Activated T-cell treated with anti-CD3 and anti-CD28 coated beads, Interleukin-2, amount 50 U/mL, for 1 hour (primary cell): ENCODE data around the gene RAPGEF2.
"Not testable (repeated sequence)": the region's sequence is repeated elsewhere in the genome, so short reads cannot be mapped to it uniquely, and the experiment has no call there.

Experiments
- DNase-seq: peaks from one replicate; pipeline ENCODE4 v3.0.0-alpha.2; 2020

The RAPGEF2 gene

GRCh38 chr4:159169404-159170302, 66.8 kb downstream of the RAPGEF2 start:
- DNase-seq = no peak

DNA sequence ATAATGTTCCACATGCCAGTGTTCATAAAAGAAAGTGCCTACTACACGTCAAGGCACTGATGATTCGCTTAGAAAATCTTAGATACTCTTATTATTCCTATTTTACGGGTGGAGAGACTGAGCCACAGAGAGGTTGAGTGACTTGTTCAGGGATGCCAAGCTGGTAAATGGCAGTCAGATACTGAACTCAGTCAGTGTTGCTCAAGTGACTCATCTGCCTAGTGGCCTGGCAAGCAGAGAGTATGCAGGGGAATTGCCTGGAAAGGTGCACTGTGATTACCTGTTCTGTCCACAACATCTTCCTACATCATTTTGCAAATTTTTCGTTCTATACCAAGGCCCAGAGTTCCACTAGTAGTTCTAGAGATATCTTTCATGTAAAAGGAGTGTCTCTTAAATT, 68.4 kb downstream of the RAPGEF2 start:
- DNase-seq = no peak

- DNase-seq = no peak
Measured at GRCh38 chr4:159173886-159174285, 71.0 kb downstream of the RAPGEF2 start.

DNA sequence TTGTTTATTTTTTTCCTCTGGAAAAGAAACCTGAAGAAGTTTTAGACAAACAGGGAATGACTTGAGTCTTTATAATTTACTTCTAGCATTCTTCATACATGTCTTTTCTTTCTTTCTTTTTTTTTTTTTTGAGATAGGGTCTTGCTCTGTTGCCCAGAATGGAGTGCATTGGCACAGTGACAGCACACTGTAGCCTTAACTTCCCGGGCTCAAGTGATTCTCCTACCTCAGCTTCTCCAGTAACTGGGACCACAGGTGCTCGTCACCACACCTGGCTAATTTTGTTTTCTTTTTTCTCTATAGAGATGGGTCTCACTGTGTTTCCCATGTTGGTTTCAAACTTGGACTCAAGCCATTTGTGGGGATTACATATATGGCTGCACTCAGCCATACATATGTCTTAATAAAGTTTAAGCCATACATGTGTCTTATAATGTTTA, 71.8 kb downstream of the RAPGEF2 start:
- DNase-seq = no peak

GRCh38 chr4:159175085-159175988, 72.5 kb downstream of the RAPGEF2 start:
- peak; percentile 29 for DNase-seq

DNA sequence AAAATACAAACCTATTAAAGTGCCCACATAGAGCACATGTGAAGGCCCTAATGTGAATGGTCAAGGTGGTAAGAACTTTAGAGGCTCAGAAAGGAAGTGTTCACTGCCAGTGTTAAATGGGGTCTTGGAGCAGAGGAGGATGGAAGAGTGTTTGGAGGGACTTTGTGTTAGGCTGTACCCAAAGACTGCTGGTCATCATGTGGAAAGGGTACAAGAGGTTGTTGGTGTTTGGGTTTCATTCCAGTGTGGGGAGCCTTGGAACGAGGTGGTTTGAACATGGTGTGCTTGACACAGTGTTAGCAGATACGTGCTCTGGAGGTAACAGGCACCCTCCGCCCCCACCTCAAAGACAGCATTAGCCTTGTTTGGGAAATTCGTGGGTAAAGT, 73.1 kb downstream of the RAPGEF2 start:
- no peak for DNase-seq

DNA sequence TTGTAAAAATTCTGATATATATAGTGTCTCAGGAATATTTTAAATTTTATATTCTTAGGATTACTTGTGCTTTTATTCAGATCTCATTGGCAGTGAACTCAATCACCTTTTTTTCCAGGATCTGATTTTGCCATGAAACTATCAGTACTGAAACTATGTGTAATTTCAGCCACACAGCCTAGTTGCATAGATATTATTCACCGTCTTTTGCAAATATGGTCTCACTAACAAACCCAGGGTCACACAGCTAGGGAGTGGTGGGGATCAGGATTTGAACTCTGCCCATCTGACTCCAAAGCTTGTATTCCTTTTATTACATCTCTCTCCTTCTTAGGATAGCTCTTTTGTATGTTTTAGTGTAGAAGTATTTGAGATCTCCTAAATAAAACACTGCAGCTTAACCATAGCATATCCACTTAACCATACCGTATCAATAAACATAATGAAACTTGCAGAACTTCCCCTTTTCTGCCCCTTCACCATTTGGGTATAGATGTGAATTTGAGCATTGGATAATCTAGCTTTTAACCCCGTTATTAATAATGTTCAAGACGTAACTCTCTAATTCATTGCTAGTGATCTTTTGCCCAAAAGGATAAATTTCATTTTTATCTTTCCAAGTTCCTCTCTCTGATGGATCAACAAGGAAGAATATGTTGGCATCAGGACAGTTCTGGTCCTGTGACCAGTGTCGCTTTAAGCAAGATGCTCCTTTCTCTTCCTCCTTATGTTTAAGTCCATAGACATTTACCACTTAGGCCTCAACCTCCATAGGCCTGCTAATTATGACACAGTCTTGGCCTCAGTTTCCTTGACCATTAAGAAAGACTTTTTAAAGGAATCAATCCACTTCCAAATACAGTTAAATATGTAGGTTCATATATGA, 74.6 kb downstream of the RAPGEF2 start:
- no peak for DNase-seq

DNA sequence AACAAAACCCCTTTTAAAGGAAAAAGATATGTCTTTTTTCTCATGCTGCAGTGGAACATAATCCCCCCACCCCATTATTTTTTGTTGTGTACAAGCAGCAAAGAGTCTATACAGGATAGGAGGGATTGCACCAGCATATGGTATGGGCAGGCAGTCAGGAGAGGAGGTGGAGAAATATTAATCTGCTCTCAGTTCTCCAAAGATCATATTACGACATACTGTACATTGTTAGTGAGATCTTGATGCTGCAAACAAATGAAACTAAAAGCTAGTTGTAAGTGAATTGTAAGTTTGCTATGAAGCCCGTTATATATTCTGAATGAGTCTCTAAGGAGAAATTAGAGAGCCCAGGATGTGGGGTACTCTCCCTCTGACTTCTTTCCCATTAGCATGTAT, 75.3 kb downstream of the RAPGEF2 start:
- DNase-seq = no peak

DNA sequence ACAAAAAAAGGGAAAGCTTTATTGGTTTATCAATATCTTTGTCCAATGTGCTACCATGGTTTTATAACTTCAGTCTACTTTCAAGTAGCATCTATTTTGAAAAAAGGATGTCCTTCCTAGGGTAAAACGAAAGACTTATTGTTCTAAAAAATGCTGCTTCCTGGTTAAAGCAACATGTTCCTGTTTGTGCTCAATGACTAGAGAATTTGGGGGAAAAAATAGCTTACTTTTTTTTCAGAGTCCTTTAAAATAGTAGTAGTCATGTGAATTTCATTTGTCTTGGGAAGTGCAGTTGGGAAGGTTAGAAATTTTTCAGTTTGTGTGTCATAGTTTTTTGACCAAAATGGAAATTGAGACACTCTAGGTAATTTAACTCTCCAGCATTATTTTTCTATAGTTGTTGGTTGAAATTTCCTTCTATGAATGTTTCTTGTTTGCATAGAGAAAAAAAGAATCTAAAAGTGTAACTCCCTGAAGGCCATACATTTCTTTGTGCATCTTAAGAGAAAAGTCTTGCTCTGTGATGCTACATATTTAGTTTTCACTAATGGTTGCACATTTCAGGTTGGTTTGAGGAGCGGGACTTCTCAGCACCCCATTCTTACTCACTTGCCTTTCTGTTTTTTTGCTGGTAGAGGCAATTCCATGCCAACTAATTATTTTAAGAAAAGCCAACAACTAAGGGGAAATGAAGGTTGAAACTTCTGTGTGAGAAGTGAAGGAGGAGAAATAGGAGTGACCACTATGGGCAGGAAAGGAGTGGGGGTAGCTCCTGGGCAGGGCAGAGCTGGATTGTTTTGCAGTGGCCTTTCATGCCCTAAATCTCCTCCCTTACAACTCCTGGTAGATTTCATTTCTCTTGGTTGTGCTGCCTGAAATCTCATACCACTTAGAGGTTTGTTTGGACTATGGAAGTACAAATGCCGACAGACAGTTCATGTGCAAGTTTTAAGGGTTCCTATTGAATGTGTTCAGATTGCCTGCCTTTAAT, 76.4 kb downstream of the RAPGEF2 start:
- no peak for DNase-seq

- not testable (repeated sequence) for DNase-seq
Measured at GRCh38 chr4:159183885-159184605, 81.2 kb downstream of the RAPGEF2 start.

GRCh38 chr4:159185591-159186023, 82.7 kb downstream of the RAPGEF2 start:
- no peak for DNase-seq

DNA sequence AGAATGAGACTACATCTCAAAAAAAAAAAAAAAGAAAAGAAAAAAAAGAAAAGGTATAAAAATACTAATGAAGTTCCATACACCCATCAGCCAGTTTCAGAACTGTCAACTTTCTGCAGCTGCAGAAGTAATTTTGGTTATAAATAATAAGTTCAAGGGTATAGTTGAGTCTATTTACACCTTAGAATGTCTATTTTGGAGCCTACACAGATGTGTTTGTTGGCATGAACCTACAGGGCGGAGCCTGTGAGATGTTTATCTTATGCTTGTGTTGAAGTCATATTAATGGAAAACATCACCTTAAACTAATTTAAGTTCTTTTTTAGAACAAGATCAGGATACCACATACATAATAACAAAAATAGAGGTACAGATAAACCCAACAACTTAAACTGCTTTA, 85.8 kb downstream of the RAPGEF2 start:
- no peak for DNase-seq

GRCh38 chr4:159190651-159191050, 87.8 kb downstream of the RAPGEF2 start:
- no peak for DNase-seq

DNA sequence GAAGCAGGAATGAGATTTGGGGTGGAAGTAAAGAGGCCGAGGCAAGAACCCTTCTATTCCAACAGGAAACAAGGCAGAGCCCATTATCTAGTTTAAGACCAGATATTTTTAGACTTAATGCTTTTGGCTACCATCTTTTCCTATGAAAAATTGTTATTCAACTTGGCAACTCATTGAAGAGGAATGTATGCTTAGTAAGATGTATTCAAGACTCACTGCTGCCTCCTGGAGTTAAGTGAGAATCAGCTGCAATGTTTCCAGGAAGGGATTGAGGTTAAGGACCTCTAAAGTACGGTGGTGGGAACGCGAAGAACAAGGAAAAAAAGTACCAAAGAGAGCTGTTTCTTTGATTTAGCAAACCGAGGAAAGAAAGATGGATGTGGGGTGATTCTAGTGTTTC, 89.1 kb downstream of the RAPGEF2 start:
- DNase-seq = no peak

DNA sequence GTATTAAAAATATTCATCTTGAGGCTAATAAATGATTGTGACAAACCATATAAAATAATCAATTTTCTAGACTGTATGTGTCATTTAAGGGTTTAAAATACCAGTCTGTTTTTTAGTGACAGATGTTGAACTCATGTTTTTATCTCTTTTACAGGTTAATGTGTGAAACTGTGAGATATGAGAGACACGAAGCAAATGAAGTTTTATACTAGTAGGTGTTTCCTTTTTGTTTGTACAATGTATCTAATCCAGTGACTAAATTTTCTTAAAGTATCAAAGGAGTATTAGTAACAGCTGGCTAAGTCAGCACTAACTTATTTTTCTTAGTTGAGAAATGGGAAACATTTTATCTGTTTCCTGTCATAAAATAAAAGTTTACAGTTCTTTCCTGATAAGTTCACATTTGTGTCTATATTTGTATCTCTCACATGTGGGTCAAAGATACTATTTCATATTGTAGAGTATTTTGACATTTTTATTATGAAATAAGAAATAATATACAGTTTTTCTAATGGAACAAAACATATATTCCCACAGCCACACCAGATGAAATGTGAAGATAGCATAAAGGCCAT, 90.3 kb downstream of the RAPGEF2 start:
- no peak for DNase-seq

GRCh38 chr4:159195361-159195769, 92.5 kb downstream of the RAPGEF2 start:
- no peak for DNase-seq

DNA sequence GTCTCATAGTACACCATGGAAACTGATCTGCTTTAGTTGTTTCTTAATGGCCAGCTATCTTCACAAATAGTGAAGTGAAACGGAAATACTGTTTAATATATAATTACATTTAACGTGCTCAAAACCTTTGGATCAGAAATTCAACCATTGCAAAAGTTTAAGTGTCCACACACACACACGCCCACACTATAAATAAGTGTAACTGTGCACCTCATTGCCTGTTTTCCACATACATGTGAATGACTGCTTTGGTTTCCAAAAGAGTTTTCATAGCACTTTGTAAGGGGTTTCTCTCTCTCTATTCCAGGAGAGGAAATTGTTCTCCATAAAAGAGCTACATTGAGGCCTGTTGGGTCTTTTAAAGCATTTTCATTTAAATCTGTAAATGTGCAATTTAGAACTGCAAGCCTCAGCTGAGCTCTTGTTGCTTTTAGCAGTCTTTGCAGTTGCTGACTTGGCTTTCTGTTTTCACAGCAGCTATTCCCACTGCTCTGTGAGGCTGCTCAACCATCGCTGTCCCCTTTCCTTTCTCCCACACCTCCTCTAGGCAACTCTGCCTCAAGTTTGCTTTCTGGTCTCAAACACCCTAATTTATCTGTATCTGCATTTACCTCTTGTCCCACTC, 94.5 kb downstream of the RAPGEF2 start:
- no peak for DNase-seq

DNA sequence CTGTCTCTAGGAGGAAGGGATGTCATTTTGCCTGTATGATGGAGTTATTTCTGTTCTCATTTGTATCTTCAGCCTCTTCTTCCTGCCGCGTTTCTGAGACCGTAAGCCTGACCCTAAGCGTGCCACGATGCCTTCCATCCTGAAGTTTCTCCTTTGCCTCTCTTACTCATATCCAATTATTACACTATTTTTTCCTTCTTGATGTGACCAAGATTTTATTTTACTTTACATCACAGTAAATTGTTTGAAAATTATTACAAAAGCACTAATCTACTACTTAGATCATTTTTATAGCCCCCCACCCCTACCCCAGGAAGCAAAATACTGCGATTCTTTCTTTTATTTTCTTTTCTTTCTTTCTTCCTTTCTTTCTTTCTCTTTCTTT, 95.0 kb downstream of the RAPGEF2 start:
- DNase-seq = no peak

DNA sequence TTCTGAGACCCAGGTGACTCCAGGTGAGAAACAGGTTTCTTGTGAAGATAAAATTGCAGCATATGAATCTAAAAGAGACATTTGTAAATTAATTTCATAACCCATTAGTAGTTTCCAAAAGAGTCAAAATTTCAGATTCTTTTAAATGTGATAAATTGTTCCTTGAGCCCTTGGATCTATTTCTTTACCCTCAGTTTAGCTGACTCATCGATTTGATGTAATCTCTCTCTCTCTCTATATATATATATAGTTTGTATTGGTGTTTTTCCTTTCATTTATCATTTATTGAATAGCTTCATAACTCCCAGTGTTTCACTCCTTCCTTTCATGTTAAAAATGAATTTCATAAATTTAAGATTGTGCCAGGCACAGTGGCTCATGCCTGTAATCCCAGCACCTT, 96.9 kb downstream of the RAPGEF2 start:
- DNase-seq = no peak

- DNase-seq = no peak
Measured at GRCh38 chr4:159201168-159201567, 98.3 kb downstream of the RAPGEF2 start.
